HepG2 (cell line): ENCODE data around the gene JMJD6. TPM values are rescaled to one million over a fixed set of nuclear protein-coding genes. Genes with fewer than 3 reads are reported as not detected.
A peak's percentile ranks its signal among the peaks of the same experiment; 100 is the strongest.

Experiments
- CBX1 ChIP-seq: IDR thresholded peaks from one replicate; pipeline ENCODE4 v1.6.1; 2016; ENCODE audit warnings: antibody characterized with exemption, low read depth
- CEBPZ ChIP-seq: IDR thresholded peaks from 2 replicates; pipeline ENCODE4 v1.6.1; 2012; ENCODE audit warnings: low read length, improper control_type of control experiment
- ELF3 ChIP-seq: IDR thresholded peaks from 2 replicates; pipeline ENCODE4 v1.6.1; 2016; ENCODE audit warnings: missing genetic modification reagents, missing compliant biosample characterization
- ESRRA ChIP-seq: sonication (generic); formaldehyde crosslinking; IDR thresholded peaks from 2 replicates; pipeline ENCODE4 v1.5.1; 2020; ENCODE audit warnings: mild to moderate bottlenecking, low read depth, missing genetic modification reagents
- GPN1 ChIP-seq: sonication (generic); formaldehyde crosslinking; IDR thresholded peaks from 2 replicates; pipeline ENCODE4 v1.5.1; 2020; ENCODE audit warnings: missing genetic modification reagents, borderline replicate concordance
- HINFP ChIP-seq: sonication (generic); formaldehyde crosslinking; IDR thresholded peaks from 2 replicates; pipeline ENCODE4 v1.4.0; 2020; ENCODE audit warnings: low read depth, mild to moderate bottlenecking, missing genetic modification reagents
- HMGXB3 ChIP-seq: sonication (generic); formaldehyde crosslinking; IDR thresholded peaks from 2 replicates; pipeline ENCODE4 v1.4.0; 2020; ENCODE audit warnings: missing genetic modification reagents, borderline replicate concordance
- KDM5B ChIP-seq: sonication (generic); formaldehyde crosslinking; IDR thresholded peaks from 2 replicates; pipeline ENCODE4 v1.4.0; 2020; ENCODE audit warnings: missing genetic modification reagents, mild to moderate bottlenecking, borderline replicate concordance
- NRL ChIP-seq: sonication (generic); formaldehyde crosslinking; IDR thresholded peaks from 2 replicates; pipeline ENCODE4 v1.5.0; 2020; ENCODE audit warnings: missing genetic modification reagents, mild to moderate bottlenecking, moderate library complexity, borderline replicate concordance
- PHF21A ChIP-seq: sonication (generic); formaldehyde crosslinking; IDR thresholded peaks from 2 replicates; pipeline ENCODE4 v1.5.0; 2020; ENCODE audit warnings: mild to moderate bottlenecking, missing genetic modification reagents
- RBFOX2 ChIP-seq: fragments of 200-400 bp; formaldehyde crosslinking; IDR thresholded peaks from 2 replicates; pipeline ENCODE4 v1.6.1; 2017; ENCODE audit warnings: low read depth, mild to moderate bottlenecking, low read length
- RCOR2 ChIP-seq: IDR thresholded peaks from 2 replicates; pipeline ENCODE4 v1.6.1; 2016; ENCODE audit warnings: missing biosample characterization, missing genetic modification reagents
- SATB2 ChIP-seq: sonication (generic); formaldehyde crosslinking; IDR thresholded peaks from 2 replicates; pipeline ENCODE4 v1.5.0; 2020; ENCODE audit warnings: missing genetic modification reagents
- SCMH1 ChIP-seq: sonication (generic); formaldehyde crosslinking; IDR thresholded peaks from 2 replicates; pipeline ENCODE4 v1.9.0; 2021; ENCODE audit warnings: missing genetic modification reagents, mild to moderate bottlenecking, borderline replicate concordance
- SNAPC2 ChIP-seq: sonication (generic); formaldehyde crosslinking; IDR thresholded peaks from 2 replicates; pipeline ENCODE4 v1.8.1; 2022; ENCODE audit warnings: mild to moderate bottlenecking, missing genetic modification reagents
- ZBTB42 ChIP-seq: sonication (generic); formaldehyde crosslinking; IDR thresholded peaks from 2 replicates; pipeline ENCODE4 v1.5.0; 2020; ENCODE audit warnings: mild to moderate bottlenecking, missing genetic modification reagents
- ZFP90 ChIP-seq: sonication (generic); formaldehyde crosslinking; IDR thresholded peaks from 2 replicates; pipeline ENCODE4 v1.8.0; 2022; ENCODE audit warnings: missing genetic modification reagents, mild to moderate bottlenecking, inconsistent platforms, borderline replicate concordance
- ZNF282 ChIP-seq: fragments of 450-650 bp; IDR thresholded peaks from 2 replicates; pipeline ENCODE4 v1.6.1; 2018; ENCODE audit not compliant: partially characterized antibody
- ZNF598 ChIP-seq: sonication (generic); formaldehyde crosslinking; IDR thresholded peaks from 2 replicates; pipeline ENCODE4 v1.5.1; 2020; ENCODE audit warnings: mild to moderate bottlenecking, missing genetic modification reagents, borderline replicate concordance
- ZNF788 ChIP-seq: sonication (generic); formaldehyde crosslinking; IDR thresholded peaks from 2 replicates; pipeline ENCODE4 v1.5.0; 2020; ENCODE audit warnings: mild to moderate bottlenecking, missing genetic modification reagents, borderline replicate concordance
- polyA plus RNA-seq, 8 experiments: library from polyadenylated mRNA; depleted of rRNA in 3 of 8; stranded (reverse) in 7 of 8; unstranded in 1 of 8; fragments of >200 nt; fragmentation: Illumina TruSeq in 4 of 8; extraction: Trizol in 4 of 8; gene quantifications; 2 replicates each; pipeline versions ENCODE4 v1.2.1 to v1.2.3, GENCODE V29; 2011 to 2016; ENCODE audit warnings: low read depth in 4 of 8, missing spikeins in 1 of 8, mixed read lengths in 1 of 8; ENCODE audit not compliant: insufficient read depth in 1 of 8
- total RNA-seq, 5 experiments: library from RNA; depleted of rRNA; stranded (reverse); fragments of >200 nt; fragmentation: Illumina TruSeq; extraction: Trizol; gene quantifications; 2 replicates each; pipeline ENCODE4 v1.2.3, GENCODE V29; 2016; ENCODE audit warnings: low read depth in 1 of 5

JMJD6 gene
- total and polyA plus RNA-seq, 2 of the 13 experiments (the other 11 are each of a cell fraction or from before 2014, with no cell fraction given), result 33.6 to 41.0 TPM

GRCh38 chr17:76671123-76671911 is 55.1 kb downstream of the JMJD6 start (continued):
- TF ChIP-seq RCOR2 (CRISPR knock-in tag), result no peak; the same call in 1 of the 2 replicates
- TF ChIP-seq GPN1, result no peak
- TF ChIP-seq SCMH1 (CRISPR knock-in tag), result no peak
- TF ChIP-seq ZFP90 (CRISPR knock-in tag), result peak; percentile 74
- 0 out of 2 replicates have a peak, but pooled peaks have one; percentile 42 for TF ChIP-seq SNAPC2
- peak; percentile 82 for TF ChIP-seq ZBTB42
- no peak for TF ChIP-seq CBX1
- TF ChIP-seq HMGXB3 (CRISPR knock-in tag), result peak; percentile 41; the same call in 1 of the 2 replicates
- TF ChIP-seq KDM5B (CRISPR knock-in tag), result peak; percentile 81
- peak; percentile 19; the same call in 1 of the 2 replicates for TF ChIP-seq ELF3
- peak; percentile 98; the same call in 1 of the 2 replicates for TF ChIP-seq ZNF598 (CRISPR knock-in tag)
- peak; percentile 98 for TF ChIP-seq NRL
- TF ChIP-seq ZNF788, result peak; percentile 93
- TF ChIP-seq ZNF282, result no peak
- no peak; the same call in none of the 2 replicates for TF ChIP-seq ESRRA (CRISPR knock-in tag)
- TF ChIP-seq HINFP (CRISPR knock-in tag), result 0 out of 2 replicates have a peak, but pooled peaks have one; percentile 59
- no peak; the same call in 1 of the 2 replicates for TF ChIP-seq SATB2 (CRISPR knock-in tag)
- TF ChIP-seq RBFOX2, result peak; percentile 75
- TF ChIP-seq PHF21A, result peak; percentile 80
- peak; percentile 97 for TF ChIP-seq CEBPZ
